GM20000 (cell line): ENCODE measurements around the gene SFI1.

ENCODE experiments used
- DNase-seq: peaks from one replicate; pipeline ENCODE4 v3.0.0; 2012; ENCODE audit warnings: low spot score
- TF ChIP-seq, protein P1 (sequence below): IDR thresholded peaks from 2 replicates; pipeline ENCODE4 v1.5.1; 2012; ENCODE audit warnings: mild to moderate bottlenecking, control low read depth; ENCODE audit errors: extremely low read depth, missing control alignments

SFI1 gene

DNA sequence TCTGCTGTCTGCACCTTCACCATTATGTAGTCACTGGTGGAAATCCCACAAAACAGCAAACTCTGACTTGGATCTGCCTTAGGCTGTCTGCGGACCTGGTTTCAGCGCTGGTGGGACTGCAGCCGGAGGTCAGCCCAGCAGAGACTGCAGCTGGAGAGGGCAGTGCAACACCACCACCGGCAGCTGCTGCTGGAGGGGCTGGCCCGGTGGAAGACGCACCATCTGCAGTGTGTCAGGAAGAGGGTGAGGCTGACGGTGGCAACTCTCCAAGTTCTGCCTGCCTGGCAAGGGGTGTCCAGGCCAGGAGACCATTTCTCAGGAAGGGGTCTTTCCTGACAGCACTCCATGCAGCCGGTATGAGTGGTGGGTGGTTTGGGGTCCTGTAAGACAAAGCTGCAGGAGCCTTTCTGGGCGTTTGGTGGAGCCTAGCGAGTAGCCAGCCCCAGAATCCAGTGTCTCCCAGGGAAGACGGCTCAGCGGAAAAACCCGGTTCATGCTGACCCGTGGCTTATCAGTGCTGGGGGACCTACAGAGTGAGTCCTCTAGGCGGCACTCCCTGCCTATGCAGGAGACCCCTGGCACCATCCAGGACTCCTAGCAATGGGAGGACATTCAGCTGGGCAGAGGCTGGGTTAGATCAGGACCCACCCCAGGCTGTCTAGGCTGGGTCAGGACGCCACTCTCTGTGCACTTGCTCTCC, 114.9 kb downstream of the SFI1 start:
- TF ChIP-seq, protein P1, sequence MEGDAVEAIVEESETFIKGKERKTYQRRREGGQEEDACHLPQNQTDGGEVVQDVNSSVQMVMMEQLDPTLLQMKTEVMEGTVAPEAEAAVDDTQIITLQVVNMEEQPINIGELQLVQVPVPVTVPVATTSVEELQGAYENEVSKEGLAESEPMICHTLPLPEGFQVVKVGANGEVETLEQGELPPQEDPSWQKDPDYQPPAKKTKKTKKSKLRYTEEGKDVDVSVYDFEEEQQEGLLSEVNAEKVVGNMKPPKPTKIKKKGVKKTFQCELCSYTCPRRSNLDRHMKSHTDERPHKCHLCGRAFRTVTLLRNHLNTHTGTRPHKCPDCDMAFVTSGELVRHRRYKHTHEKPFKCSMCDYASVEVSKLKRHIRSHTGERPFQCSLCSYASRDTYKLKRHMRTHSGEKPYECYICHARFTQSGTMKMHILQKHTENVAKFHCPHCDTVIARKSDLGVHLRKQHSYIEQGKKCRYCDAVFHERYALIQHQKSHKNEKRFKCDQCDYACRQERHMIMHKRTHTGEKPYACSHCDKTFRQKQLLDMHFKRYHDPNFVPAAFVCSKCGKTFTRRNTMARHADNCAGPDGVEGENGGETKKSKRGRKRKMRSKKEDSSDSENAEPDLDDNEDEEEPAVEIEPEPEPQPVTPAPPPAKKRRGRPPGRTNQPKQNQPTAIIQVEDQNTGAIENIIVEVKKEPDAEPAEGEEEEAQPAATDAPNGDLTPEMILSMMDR = no peak
- no peak for DNase-seq

DNA sequence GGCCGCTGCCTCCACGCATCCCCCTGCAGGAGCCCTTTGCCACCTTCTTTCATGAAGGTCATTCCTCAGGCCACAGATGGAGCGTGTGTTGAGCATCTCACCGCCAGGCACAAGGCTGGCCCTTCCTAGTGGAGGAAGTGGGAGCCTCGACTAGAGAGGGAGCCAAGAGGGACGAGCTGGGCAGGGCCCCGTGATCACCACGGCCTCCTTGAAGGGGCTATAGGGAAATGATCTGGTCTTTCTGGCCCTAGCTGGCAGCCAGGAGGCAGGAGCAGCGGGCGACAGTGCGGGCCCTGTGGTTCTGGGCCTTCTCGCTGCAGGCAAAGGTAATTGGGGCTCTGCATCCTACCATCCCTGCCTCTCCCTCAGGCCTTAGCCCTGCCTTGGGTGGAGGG, 116.6 kb downstream of the SFI1 start:
- DNase-seq = no peak
- TF ChIP-seq, protein P1 = no peak

DNA sequence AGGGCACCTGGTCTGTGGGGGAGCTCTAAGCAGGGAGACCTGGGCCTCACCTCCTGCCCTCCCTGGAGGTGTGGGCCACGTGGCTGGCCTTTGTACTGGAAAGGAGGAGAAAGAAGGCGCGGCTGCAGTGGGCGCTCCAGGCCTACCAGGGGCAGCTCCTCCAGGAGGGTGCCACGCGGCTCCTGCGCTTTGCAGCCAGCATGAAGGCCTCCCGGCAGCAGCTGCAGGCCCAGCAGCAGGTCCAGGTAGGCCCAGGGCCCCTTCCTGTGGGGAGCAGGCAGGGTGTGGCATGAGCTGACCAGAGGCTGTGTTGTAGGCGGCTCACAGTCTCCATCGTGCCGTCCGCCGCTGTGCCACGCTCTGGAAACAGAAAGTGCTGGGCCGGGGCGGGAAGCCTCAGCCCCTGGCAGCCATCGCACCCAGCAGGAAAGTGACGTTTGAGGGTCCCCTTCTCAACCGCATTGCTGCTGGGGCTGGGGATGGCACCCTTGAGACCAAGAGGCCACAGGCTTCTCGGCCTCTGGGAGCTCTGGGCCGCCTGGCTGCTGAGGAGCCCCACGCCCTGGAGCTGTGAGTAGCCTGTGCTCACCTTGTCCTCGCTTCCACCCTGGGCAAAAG, 117.1 kb downstream of the SFI1 start:
- TF ChIP-seq, protein P1 = no peak
- DNase-seq = no peak

DNA sequence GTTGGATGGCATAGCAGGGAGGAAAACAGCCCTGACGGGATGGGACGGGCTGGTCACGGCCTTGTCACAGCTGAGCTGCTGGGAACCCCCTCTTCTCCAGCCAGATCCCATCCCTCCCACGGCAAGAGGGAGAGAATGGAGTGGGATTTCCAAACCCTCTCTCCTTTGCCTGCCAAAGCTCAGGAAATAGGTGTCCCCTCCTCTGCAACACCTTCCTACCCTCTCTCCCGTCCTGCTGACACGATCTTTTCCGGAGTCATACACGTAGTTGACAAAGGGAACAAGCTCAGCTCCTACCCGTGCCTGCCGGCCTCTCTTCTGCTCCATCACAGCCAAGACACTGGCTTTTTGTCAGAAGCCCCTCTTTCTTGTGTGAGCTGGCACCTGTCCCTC, 117.6 kb downstream of the SFI1 start:
- DNase-seq = no peak
- TF ChIP-seq, protein P1 = no peak

DNA sequence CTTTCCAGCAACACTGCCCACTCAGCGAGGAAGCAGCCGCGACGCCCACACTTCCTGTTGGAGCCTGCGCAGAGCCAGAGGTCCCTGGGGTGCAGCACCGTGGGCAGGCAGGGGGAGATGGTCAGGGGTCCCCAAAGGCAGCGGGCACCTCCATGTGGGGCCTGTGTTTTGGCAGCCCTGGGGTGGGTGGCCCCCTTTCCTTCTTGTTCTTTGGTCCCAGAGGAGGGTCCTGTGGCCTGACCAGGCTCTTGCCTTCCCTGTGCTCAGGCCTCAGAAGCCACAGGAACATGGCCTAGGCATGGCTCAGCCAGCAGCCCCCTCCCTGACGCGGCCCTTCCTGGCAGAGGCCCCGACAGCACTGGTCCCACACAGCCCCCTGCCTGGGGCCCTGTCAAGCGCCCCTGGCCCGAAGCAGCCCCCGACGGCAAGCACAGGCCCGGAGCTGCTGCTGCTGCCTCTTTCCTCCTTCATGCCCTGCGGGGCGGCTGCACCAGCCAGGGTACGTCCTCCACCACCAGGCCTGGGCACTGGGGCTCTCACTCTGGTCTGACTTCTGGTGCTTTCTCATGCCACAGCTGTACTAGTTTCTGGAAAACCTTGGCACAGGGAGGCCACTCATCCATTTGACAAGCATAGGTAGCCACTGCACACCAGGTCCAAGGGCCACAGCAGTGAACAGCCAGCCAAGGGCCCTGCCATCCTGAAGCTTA, 118.6 kb downstream of the SFI1 start:
- no peak for DNase-seq
- TF ChIP-seq, protein P1 = no peak

DNA sequence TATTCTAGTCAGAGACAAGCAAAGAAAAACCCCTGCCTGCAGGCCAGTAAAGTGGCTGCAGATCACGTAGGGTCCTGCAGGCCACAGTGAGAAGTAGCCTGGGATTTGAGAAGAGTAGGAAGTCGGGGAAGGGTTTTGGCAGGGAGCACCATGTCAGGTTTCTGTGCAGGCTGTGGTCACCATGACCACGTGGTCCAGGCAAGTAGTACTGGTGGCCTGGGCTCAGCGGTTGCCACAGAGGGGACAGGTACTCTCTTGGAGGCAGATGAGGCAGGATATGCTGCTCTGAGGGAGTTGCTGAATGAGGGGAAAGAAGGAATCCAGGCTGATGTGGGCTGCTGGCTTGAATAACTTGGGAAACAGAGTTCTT, 119.1 kb downstream of the SFI1 start:
- DNase-seq = no peak
- TF ChIP-seq, protein P1 = no peak

DNA sequence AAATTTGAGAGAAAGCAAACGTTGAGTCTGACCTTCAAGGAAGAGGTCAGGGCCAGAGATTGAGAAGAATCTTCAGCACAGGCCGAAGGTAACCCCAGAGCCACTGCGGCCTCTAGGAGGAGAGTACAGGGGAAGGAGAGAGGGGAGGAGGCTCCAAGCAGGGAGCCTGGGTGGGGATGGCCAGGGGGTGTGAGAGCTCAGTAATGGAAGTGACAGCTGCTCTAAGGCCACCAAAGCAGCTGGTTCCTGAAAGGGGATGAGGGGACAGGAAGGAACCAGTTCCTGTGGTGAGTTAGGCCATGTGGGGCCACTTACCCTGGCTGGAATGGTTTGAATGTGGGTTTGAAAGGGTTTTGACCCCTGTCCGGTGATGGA, 119.6 kb downstream of the SFI1 start:
- peak; percentile 64 for DNase-seq
- TF ChIP-seq, protein P1 = no peak
